NB4 (cell line): ENCODE measurements around the gene BLOC1S4.

Experiments
- MYC ChIP-seq: IDR thresholded peaks from 2 replicates; pipeline ENCODE4 v1.6.1; 2011; ENCODE audit warnings: low read depth, low read length
- POLR2A ChIP-seq: IDR thresholded peaks from 2 replicates; pipeline ENCODE4 v1.6.1; 2011; ENCODE audit warnings: mild to moderate bottlenecking; ENCODE audit not compliant: insufficient read length; ENCODE audit errors: extremely low read depth
- TF ChIP-seq, protein P1 (sequence below): IDR thresholded peaks from one replicate; pipeline ENCODE4 v1.5.1; 2012; ENCODE audit warnings: low read depth, low read length
- TF ChIP-seq, protein P2 (sequence below): IDR thresholded peaks from 2 replicates; pipeline ENCODE4 v1.6.1; 2011; ENCODE audit warnings: low read depth, low read length

DNA sequence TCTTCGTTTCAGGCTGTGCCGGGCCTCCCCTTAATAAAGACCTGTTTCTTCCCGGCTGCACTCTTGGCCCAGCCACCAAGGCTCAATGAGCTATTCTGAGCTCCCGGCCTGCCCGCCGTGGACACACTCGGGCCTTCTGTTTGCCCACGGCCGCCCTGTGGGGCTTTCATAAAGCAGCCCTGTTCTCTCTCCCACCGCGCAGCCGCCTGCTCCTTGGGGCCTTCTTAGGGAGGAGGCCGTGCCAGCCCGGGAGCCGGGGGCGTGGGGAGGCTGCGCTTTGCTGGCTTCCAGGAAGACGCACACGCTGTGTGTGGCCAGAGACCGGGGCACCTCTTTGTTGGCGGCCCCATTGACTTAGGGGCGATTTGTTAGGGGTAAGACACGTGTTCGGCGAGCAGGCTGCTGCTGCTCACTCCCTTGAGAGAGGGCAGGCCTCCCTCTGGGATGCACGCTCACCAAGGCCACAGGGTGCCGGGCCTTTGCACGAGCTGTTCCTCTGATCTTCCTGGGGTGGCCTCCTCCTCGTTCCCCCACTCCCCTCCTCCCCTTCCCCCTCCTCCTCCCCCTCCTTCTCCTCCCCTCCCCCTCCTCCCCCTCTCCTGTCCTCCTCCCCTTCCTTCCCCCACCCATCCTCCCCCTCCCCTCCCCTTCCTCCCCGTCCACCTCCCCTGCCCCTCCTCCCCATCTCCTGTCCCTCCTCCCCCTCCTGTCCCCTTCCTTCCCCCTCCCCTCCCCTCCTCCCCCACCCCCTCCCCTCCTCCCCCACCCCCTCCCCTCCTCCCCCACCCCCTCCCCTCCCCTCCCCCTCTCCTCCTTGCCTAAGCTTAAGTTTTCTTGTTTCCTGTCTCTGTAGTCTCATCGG is 11.3 kb downstream of the BLOC1S4 start:
- TF ChIP-seq, protein P1, sequence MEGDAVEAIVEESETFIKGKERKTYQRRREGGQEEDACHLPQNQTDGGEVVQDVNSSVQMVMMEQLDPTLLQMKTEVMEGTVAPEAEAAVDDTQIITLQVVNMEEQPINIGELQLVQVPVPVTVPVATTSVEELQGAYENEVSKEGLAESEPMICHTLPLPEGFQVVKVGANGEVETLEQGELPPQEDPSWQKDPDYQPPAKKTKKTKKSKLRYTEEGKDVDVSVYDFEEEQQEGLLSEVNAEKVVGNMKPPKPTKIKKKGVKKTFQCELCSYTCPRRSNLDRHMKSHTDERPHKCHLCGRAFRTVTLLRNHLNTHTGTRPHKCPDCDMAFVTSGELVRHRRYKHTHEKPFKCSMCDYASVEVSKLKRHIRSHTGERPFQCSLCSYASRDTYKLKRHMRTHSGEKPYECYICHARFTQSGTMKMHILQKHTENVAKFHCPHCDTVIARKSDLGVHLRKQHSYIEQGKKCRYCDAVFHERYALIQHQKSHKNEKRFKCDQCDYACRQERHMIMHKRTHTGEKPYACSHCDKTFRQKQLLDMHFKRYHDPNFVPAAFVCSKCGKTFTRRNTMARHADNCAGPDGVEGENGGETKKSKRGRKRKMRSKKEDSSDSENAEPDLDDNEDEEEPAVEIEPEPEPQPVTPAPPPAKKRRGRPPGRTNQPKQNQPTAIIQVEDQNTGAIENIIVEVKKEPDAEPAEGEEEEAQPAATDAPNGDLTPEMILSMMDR, result no peak
- no peak for TF ChIP-seq POLR2A
- TF ChIP-seq MYC, result peak; percentile 70
- TF ChIP-seq, protein P2, sequence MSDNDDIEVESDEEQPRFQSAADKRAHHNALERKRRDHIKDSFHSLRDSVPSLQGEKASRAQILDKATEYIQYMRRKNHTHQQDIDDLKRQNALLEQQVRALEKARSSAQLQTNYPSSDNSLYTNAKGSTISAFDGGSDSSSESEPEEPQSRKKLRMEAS, result peak; percentile 91
